CD4-positive, alpha-beta T cell treated with Interleukin-4 for 1 hour (primary cell): ENCODE results near the gene CNTNAP2.
"Not testable (repeated sequence)": the region's sequence is repeated elsewhere in the genome, so short reads cannot be mapped to it uniquely, and the experiment has no call there.

Source experiments
- DNase-seq, 2 donors: peaks; one replicate each; pipeline ENCODE4 v3.0.0-alpha.2; 2020 to 2022

The CNTNAP2 gene

GRCh38 chr7:146791344-146792285 lies 675.0 kb downstream of the CNTNAP2 start:
- no peak for DNase-seq

- DNase-seq = no peak
These were observed 688.0 kb downstream of the CNTNAP2 start for GRCh38 chr7:146804620-146805019.

- no peak for DNase-seq
These were observed 688.5 kb downstream of the CNTNAP2 start for GRCh38 chr7:146805082-146805481.

- no peak for DNase-seq
These were observed 709.7 kb downstream of the CNTNAP2 start for GRCh38 chr7:146826329-146826728.

- no peak for DNase-seq
These were observed 714.1 kb downstream of the CNTNAP2 start for GRCh38 chr7:146830686-146831085.

- DNase-seq = no peak
These were observed 715.3 kb downstream of the CNTNAP2 start for GRCh38 chr7:146831875-146832274.

- no peak for DNase-seq
These were observed 727.8 kb downstream of the CNTNAP2 start for GRCh38 chr7:146844405-146844804.

GRCh38 chr7:146858690-146859089 lies 742.1 kb downstream of the CNTNAP2 start:
- DNase-seq = no peak

GRCh38 chr7:146861701-146862100 lies 745.1 kb downstream of the CNTNAP2 start:
- no peak for DNase-seq

GRCh38 chr7:146862415-146862814 lies 745.8 kb downstream of the CNTNAP2 start:
- no peak for DNase-seq

- DNase-seq = no peak
These were observed 748.0 kb downstream of the CNTNAP2 start for GRCh38 chr7:146864644-146865043.

GRCh38 chr7:146865696-146866095 lies 749.1 kb downstream of the CNTNAP2 start:
- no peak for DNase-seq

GRCh38 chr7:146874722-146875121 lies 758.1 kb downstream of the CNTNAP2 start:
- no peak for DNase-seq

- no peak for DNase-seq
These were observed 758.7 kb downstream of the CNTNAP2 start for GRCh38 chr7:146875237-146875785.

GRCh38 chr7:146875981-146876380 lies 759.4 kb downstream of the CNTNAP2 start:
- no peak for DNase-seq

GRCh38 chr7:146876411-146876810 lies 759.8 kb downstream of the CNTNAP2 start:
- DNase-seq = no peak

- no peak for DNase-seq
These were observed 762.3 kb downstream of the CNTNAP2 start for GRCh38 chr7:146878901-146879300.

- DNase-seq = no peak
These were observed 768.6 kb downstream of the CNTNAP2 start for GRCh38 chr7:146885231-146885630.

GRCh38 chr7:146889806-146890555 lies 773.4 kb downstream of the CNTNAP2 start:
- DNase-seq = no peak

- DNase-seq = no peak
These were observed 775.5 kb downstream of the CNTNAP2 start for GRCh38 chr7:146892151-146892550.

GRCh38 chr7:146894927-146895326 lies 778.3 kb downstream of the CNTNAP2 start:
- no peak for DNase-seq

- DNase-seq = no peak
These were observed 785.7 kb downstream of the CNTNAP2 start for GRCh38 chr7:146902266-146902665.

GRCh38 chr7:146902728-146903127 lies 786.1 kb downstream of the CNTNAP2 start:
- no peak for DNase-seq

GRCh38 chr7:146905746-146906145 lies 789.1 kb downstream of the CNTNAP2 start:
- not testable (repeated sequence) for DNase-seq
